Measurements from ENCODE around the gene NR3C2.

Gene NR3C2

DNA sequence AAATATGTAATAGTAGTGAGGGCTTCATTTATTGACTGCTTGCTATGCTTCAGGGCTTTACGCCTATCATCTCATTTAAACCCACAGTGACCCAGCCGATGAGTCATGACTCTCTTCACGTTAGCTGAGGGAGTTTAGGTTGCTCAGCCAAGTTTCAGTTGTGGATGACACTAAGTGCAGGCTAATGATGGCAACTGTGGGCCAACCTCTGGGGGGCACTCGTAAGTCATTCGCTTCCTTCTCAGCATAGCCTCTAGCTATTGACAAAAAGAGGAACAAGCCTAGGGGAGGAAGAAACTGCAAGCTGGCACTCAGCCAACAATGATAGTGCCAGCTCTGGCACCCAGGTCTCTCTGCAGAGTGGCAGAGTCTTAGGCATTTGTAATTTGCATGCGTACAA, 385.3 kb downstream of the NR3C2 start:
- Histone ChIP-seq H3K79me2 (ENCODE audit: low read length) (peaks cover 19% of the 10 kb centered on the region; the same call in 1 of the 2 replicates), H3K36me3 (replicated peaks; ENCODE audit: insufficient read depth, low read length) (no peaks in the 10 kb centered on the region), H3K4me3 (ENCODE audit: low read length) (no peak overlapping the region), H4K20me1 (ENCODE audit: insufficient read depth, low read length) (no peaks in the 10 kb centered on the region), H3K4me2 (ENCODE audit: low read depth, low read length) (no peak overlapping the region), H3F3A (ENCODE audit: insufficient read depth, low read length) (no peaks in the 10 kb centered on the region), H3K27me3 (replicated peaks; ENCODE audit: insufficient read depth, low read length) (no peaks in the 10 kb centered on the region), H3K9me3 (replicated peaks; ENCODE audit: insufficient read depth, low read length) (no peaks in the 10 kb centered on the region), H3K9ac (ENCODE audit: low read length) (no peak overlapping the region), H3K27ac (ENCODE audit: low read length) (no peak overlapping the region), H3K4me1 (ENCODE audit: low read length) (peaks cover 8% of the 10 kb centered on the region; the same call in 1 of the 2 replicates), H2AFZ (ENCODE audit: low read length) (no peak overlapping the region), H3K9me2 (replicated peaks; ENCODE audit: insufficient read depth, low read length) (no peaks in the 10 kb centered on the region)
- no peak for TF ChIP-seq EZH2 (optimal IDR thresholded peaks at IDR 0.05; ENCODE audit: low read depth, low read length)
- TF ChIP-seq, protein P1, sequence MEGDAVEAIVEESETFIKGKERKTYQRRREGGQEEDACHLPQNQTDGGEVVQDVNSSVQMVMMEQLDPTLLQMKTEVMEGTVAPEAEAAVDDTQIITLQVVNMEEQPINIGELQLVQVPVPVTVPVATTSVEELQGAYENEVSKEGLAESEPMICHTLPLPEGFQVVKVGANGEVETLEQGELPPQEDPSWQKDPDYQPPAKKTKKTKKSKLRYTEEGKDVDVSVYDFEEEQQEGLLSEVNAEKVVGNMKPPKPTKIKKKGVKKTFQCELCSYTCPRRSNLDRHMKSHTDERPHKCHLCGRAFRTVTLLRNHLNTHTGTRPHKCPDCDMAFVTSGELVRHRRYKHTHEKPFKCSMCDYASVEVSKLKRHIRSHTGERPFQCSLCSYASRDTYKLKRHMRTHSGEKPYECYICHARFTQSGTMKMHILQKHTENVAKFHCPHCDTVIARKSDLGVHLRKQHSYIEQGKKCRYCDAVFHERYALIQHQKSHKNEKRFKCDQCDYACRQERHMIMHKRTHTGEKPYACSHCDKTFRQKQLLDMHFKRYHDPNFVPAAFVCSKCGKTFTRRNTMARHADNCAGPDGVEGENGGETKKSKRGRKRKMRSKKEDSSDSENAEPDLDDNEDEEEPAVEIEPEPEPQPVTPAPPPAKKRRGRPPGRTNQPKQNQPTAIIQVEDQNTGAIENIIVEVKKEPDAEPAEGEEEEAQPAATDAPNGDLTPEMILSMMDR (IDR thresholded peaks at IDR 0.05; ENCODE audit: low read length), result peak; percentile 81
- DNase-seq, result peak; percentile 88

- no peak overlapping the region for H3K27ac ChIP-seq (ENCODE audit: low read length)
- no peaks in the 10 kb centered on the region for H3K27me3 ChIP-seq (replicated peaks; ENCODE audit: insufficient read depth, low read length)
- no peaks in the 10 kb centered on the region for H3K9me2 ChIP-seq (replicated peaks; ENCODE audit: insufficient read depth, low read length)
- no peaks in the 10 kb centered on the region for H3K9me3 ChIP-seq (replicated peaks; ENCODE audit: insufficient read depth, low read length)
- no peak for DNase-seq
- no peaks in the 10 kb centered on the region for H4K20me1 ChIP-seq (ENCODE audit: insufficient read depth, low read length)
- H3K36me3 ChIP-seq (replicated peaks; ENCODE audit: insufficient read depth, low read length), result no peaks in the 10 kb centered on the region
- H3F3A ChIP-seq (ENCODE audit: insufficient read depth, low read length), result no peaks in the 10 kb centered on the region
- no peak overlapping the region for H3K4me2 ChIP-seq (ENCODE audit: low read depth, low read length)
- no peak overlapping the region for H2AFZ ChIP-seq (ENCODE audit: low read length)
- H3K79me2 ChIP-seq (ENCODE audit: low read length), result peaks cover 15% of the 10 kb centered on the region; the same call in 1 of the 2 replicates
- TF ChIP-seq EZH2 (optimal IDR thresholded peaks at IDR 0.05; ENCODE audit: low read depth, low read length) (no peak), EZH2phosphoT487 (IDR thresholded peaks at IDR 0.05; ENCODE audit: low read length) (no peak)
- no peak overlapping the region for H3K4me3 ChIP-seq (ENCODE audit: low read length)
- H3K4me1 ChIP-seq (ENCODE audit: low read length), result peaks cover 8% of the 10 kb centered on the region; the same call in 1 of the 2 replicates
- H3K9ac ChIP-seq (ENCODE audit: low read length), result no peak overlapping the region
These were observed 386.4 kb downstream of the NR3C2 start for GRCh38 chr4:148055844-148056243.

- H3K4me1 ChIP-seq (ENCODE audit: low read length), result peaks cover 8% of the 10 kb centered on the region; the same call in 1 of the 2 replicates
- no peak overlapping the region for H3K4me3 ChIP-seq (ENCODE audit: low read length)
- H3K36me3 ChIP-seq (replicated peaks; ENCODE audit: insufficient read depth, low read length), result no peaks in the 10 kb centered on the region
- H3K9me3 ChIP-seq (replicated peaks; ENCODE audit: insufficient read depth, low read length), result no peaks in the 10 kb centered on the region
- H3K9ac ChIP-seq (ENCODE audit: low read length), result no peak overlapping the region
- H2AFZ ChIP-seq (ENCODE audit: low read length), result no peak overlapping the region
- DNase-seq, result no peak
- no peak overlapping the region for H3K27ac ChIP-seq (ENCODE audit: low read length)
- H3K79me2 ChIP-seq (ENCODE audit: low read length), result peaks cover 11% of the 10 kb centered on the region; the same call in 1 of the 2 replicates
- TF ChIP-seq, protein P1 (IDR thresholded peaks at IDR 0.05; ENCODE audit: low read length), result no peak
- TF ChIP-seq EZH2 (optimal IDR thresholded peaks at IDR 0.05; ENCODE audit: low read depth, low read length), result no peak
- TF ChIP-seq EZH2phosphoT487 (IDR thresholded peaks at IDR 0.05; ENCODE audit: low read length), result no peak
- no peak overlapping the region for H3K4me2 ChIP-seq (ENCODE audit: low read depth, low read length)
- H3F3A ChIP-seq (ENCODE audit: insufficient read depth, low read length), result no peaks in the 10 kb centered on the region
- no peaks in the 10 kb centered on the region for H3K27me3 ChIP-seq (replicated peaks; ENCODE audit: insufficient read depth, low read length)
- no peaks in the 10 kb centered on the region for H3K9me2 ChIP-seq (replicated peaks; ENCODE audit: insufficient read depth, low read length)
- H4K20me1 ChIP-seq (ENCODE audit: insufficient read depth, low read length), result no peaks in the 10 kb centered on the region
These were observed 387.9 kb downstream of the NR3C2 start for GRCh38 chr4:148054275-148054674.

DNA sequence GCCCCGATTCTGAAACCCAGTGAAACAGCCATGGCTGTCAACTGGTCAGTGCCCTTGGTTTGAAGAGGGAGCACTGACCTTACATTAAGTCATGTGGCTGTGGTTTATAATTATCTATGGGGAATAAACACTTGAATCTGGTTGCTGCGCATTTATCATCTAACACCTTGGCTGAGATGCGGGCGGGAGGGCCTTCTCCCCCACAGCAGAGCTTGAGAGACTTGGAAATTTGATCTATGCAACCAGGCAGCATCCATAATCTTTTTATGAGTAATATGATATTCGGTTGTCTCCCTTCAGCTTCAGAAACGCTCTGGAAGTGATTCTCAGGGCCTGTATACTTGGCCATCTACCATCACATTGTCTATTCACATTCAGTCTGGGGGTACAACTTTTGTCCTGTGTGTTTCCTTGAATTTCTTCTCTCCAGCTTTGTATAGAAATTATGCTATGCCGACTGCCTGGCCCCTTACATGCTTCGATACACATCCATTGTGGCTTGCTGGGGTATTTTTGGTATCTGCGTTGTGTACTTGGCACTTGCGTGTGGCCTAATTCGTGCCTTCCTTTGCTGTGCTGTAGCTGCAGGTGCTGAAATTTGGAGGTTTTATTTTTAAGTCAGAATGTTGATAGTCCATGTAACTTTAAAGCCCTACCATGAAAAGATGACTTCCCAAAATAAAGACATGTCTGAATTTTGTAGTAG, 388.8 kb downstream of the NR3C2 start:
- Histone ChIP-seq H2AFZ (ENCODE audit: low read length) (no peak overlapping the region), H3K27ac (ENCODE audit: low read length) (no peak overlapping the region)

More for the DNA sequence above, 388.8 kb downstream of the NR3C2 start:
- H3K9ac ChIP-seq (ENCODE audit: low read length), result no peak overlapping the region
- H3F3A ChIP-seq (ENCODE audit: insufficient read depth, low read length), result no peaks in the 10 kb centered on the region
- TF ChIP-seq, protein P1 (IDR thresholded peaks at IDR 0.05; ENCODE audit: low read length), result no peak
- TF ChIP-seq EZH2phosphoT487 (IDR thresholded peaks at IDR 0.05; ENCODE audit: low read length) (no peak), EZH2 (optimal IDR thresholded peaks at IDR 0.05; ENCODE audit: low read depth, low read length) (no peak)
- H3K9me2 ChIP-seq (replicated peaks; ENCODE audit: insufficient read depth, low read length), result no peaks in the 10 kb centered on the region
- no peak for DNase-seq
- no peak overlapping the region for H3K4me3 ChIP-seq (ENCODE audit: low read length)
- H3K4me1 ChIP-seq (ENCODE audit: low read length), result peaks cover 8% of the 10 kb centered on the region; the same call in 1 of the 2 replicates
- no peaks in the 10 kb centered on the region for H3K27me3 ChIP-seq (replicated peaks; ENCODE audit: insufficient read depth, low read length)
- no peaks in the 10 kb centered on the region for H4K20me1 ChIP-seq (ENCODE audit: insufficient read depth, low read length)
- no peaks in the 10 kb centered on the region; the same call in 1 of the 2 replicates for H3K36me3 ChIP-seq (replicated peaks; ENCODE audit: insufficient read depth, low read length)
- no peak overlapping the region for H3K4me2 ChIP-seq (ENCODE audit: low read depth, low read length)
- no peaks in the 10 kb centered on the region for H3K9me3 ChIP-seq (replicated peaks; ENCODE audit: insufficient read depth, low read length)
- peaks cover 11% of the 10 kb centered on the region; the same call in 1 of the 2 replicates for H3K79me2 ChIP-seq (ENCODE audit: low read length)
